H9 (cell line): ENCODE measurements around the gene TMEM178B. TPM values are rescaled to one million over a fixed set of nuclear protein-coding genes. Genes with fewer than 3 reads are reported as not detected.

ENCODE experiments used
- DNase-seq: peaks from one replicate; pipeline ENCODE4 v3.0.0-alpha.2; 2017
- H2AFZ ChIP-seq: one replicate; pipeline ENCODE4 v1.6.1; 2013; ENCODE audit warnings: mild to moderate bottlenecking, low read length, control low read depth, moderate library complexity
- H2AK5ac ChIP-seq: 2 replicates; pipeline ENCODE4 v1.6.1; 2013; ENCODE audit warnings: low read length, control low read depth, mixed read lengths; ENCODE audit not compliant: insufficient read length
- H2BK120ac ChIP-seq: one replicate; pipeline ENCODE4 v1.6.1; 2013; ENCODE audit warnings: low read depth, mild to moderate bottlenecking, low read length, control low read depth, inconsistent platforms; ENCODE audit not compliant: poor library complexity, severe bottlenecking
- H2BK12ac ChIP-seq: 2 replicates; pipeline ENCODE4 v1.6.1; 2013; ENCODE audit warnings: low read length, control low read depth, mixed read lengths, low read depth; ENCODE audit not compliant: insufficient read length
- H2BK15ac ChIP-seq: 2 replicates; pipeline ENCODE4 v1.6.1; 2013; ENCODE audit warnings: low read depth, low read length, control low read depth
- H2BK20ac ChIP-seq: one replicate; pipeline ENCODE4 v1.6.1; 2013; ENCODE audit warnings: low read depth, mild to moderate bottlenecking, low read length, control low read depth, inconsistent platforms; ENCODE audit not compliant: poor library complexity, severe bottlenecking
- H2BK5ac ChIP-seq: 2 replicates; pipeline ENCODE4 v1.6.1; 2013; ENCODE audit warnings: low read length, control low read depth, mixed read lengths; ENCODE audit not compliant: insufficient read length
- H3K14ac ChIP-seq: 2 replicates; pipeline ENCODE4 v1.6.1; 2013; ENCODE audit warnings: low read length, control low read depth; ENCODE audit not compliant: insufficient read depth
- H3K18ac ChIP-seq: 2 replicates; pipeline ENCODE4 v1.6.1; 2013; ENCODE audit warnings: low read depth, mild to moderate bottlenecking, mixed read lengths, low read length, control low read depth; ENCODE audit not compliant: insufficient read length
- H3K23ac ChIP-seq: 2 replicates; pipeline ENCODE4 v1.6.1; 2013; ENCODE audit warnings: low read length, control low read depth, mixed read lengths, low read depth; ENCODE audit not compliant: insufficient read length
- H3K23me2 ChIP-seq: 2 replicates; pipeline ENCODE4 v1.6.1; 2013; ENCODE audit warnings: low read depth, mild to moderate bottlenecking, mixed read lengths, low read length, control low read depth; ENCODE audit not compliant: insufficient read length, poor library complexity, severe bottlenecking
- H3K27ac ChIP-seq: 2 replicates; pipeline ENCODE4 v1.5.1; 2013; ENCODE audit warnings: low read length, control low read depth, mixed read lengths, low read depth; ENCODE audit not compliant: insufficient read length
- H3K27me3 ChIP-seq: 2 replicates; pipeline ENCODE4 v1.6.1; 2013; ENCODE audit warnings: low read length, control low read depth, inconsistent platforms; ENCODE audit not compliant: insufficient read depth
- H3K4ac ChIP-seq: 2 replicates; pipeline ENCODE4 v1.6.1; 2013; ENCODE audit warnings: low read depth, mild to moderate bottlenecking, control low read depth, inconsistent platforms, low read length, moderate library complexity
- H3K4me1 ChIP-seq: 2 replicates; pipeline ENCODE4 v1.6.1; 2013; ENCODE audit warnings: low read length, control low read depth, inconsistent platforms; ENCODE audit not compliant: insufficient read depth
- H3K4me2 ChIP-seq: 2 replicates; pipeline ENCODE4 v1.6.1; 2013; ENCODE audit warnings: low read length, control low read depth, mixed read lengths; ENCODE audit not compliant: insufficient read length, insufficient read depth
- H3K56ac ChIP-seq: 2 replicates; pipeline ENCODE4 v1.6.1; 2013; ENCODE audit warnings: low read depth, mild to moderate bottlenecking, mixed read lengths, low read length, control low read depth; ENCODE audit not compliant: insufficient read length
- H3K79me1 ChIP-seq: 2 replicates; pipeline ENCODE4 v1.6.1; 2013; ENCODE audit warnings: low read depth, mild to moderate bottlenecking, moderate library complexity, low read length, control low read depth, inconsistent platforms; ENCODE audit not compliant: insufficient read depth, poor library complexity, severe bottlenecking
- H3K79me2 ChIP-seq: 2 replicates; pipeline ENCODE4 v1.6.1; 2013; ENCODE audit warnings: low read length, control low read depth, inconsistent platforms; ENCODE audit not compliant: insufficient read depth
- H3K9ac ChIP-seq: 2 replicates; pipeline ENCODE4 v1.6.1; 2013; ENCODE audit warnings: low read length, control low read depth, mixed read lengths; ENCODE audit not compliant: insufficient read length; ENCODE audit errors: extremely low read depth
- H3K9me3 ChIP-seq: one replicate; pipeline ENCODE4 v1.6.1; 2013; ENCODE audit warnings: low read depth, low read length, inconsistent platforms; ENCODE audit not compliant: control insufficient read depth
- H3T11ph ChIP-seq: one replicate; pipeline ENCODE4 v1.6.1; 2013; ENCODE audit warnings: mild to moderate bottlenecking, low read length, control low read depth, inconsistent platforms
- H4K20me1 ChIP-seq: one replicate; pipeline ENCODE4 v1.6.1; 2013; ENCODE audit not compliant: control insufficient read depth, insufficient read length, insufficient read depth
- H4K5ac ChIP-seq: 2 replicates; pipeline ENCODE4 v1.6.1; 2013; ENCODE audit warnings: low read depth, mild to moderate bottlenecking, mixed read lengths, low read length, control low read depth; ENCODE audit not compliant: insufficient read length
- H4K8ac ChIP-seq: replicated peaks from 2 replicates; pipeline ENCODE4 v1.6.1; 2013; ENCODE audit warnings: low read length, control low read depth, mixed read lengths, low read depth; ENCODE audit not compliant: insufficient read length
- H4K91ac ChIP-seq: 2 replicates; pipeline ENCODE4 v1.6.1; 2013; ENCODE audit warnings: low read depth, mild to moderate bottlenecking, moderate library complexity, mixed read lengths, low read length, control low read depth; ENCODE audit not compliant: insufficient read length
- H3K27ac Mint-ChIP-seq, 3 experiments: 2 replicates in 2 of 3; 3 replicates in 1 of 3; pipeline ENCODE4 v1.8.0; 2020 to 2021; ENCODE audit warnings: mixed read lengths in 3 of 3, mild to moderate bottlenecking in 1 of 3, moderate library complexity in 1 of 3
- H3K27me3 Mint-ChIP-seq: 2 replicates; pipeline ENCODE4 v1.8.0; 2021; ENCODE audit warnings: low read depth, mild to moderate bottlenecking, moderate library complexity, mixed read lengths
- H3K36me3 Mint-ChIP-seq, 3 experiments: 2 replicates in 2 of 3; 3 replicates in 1 of 3; pipeline ENCODE4 v1.8.0; 2020 to 2021; ENCODE audit warnings: low read depth in 3 of 3, mixed read lengths in 3 of 3; ENCODE audit not compliant: insufficient read depth in 1 of 3
- H3K4me1 Mint-ChIP-seq, 2 experiments: 2 replicates each; pipeline ENCODE4 v1.8.0; 2020; ENCODE audit warnings: mixed read lengths in 2 of 2
- H3K4me3 Mint-ChIP-seq, 2 experiments: 2 replicates in 1 of 2; 3 replicates in 1 of 2; pipeline ENCODE4 v1.8.0; 2020 to 2021; ENCODE audit warnings: mild to moderate bottlenecking in 2 of 2, mixed read lengths in 2 of 2, moderate library complexity in 1 of 2
- H3K9me3 Mint-ChIP-seq, 2 experiments: 2 replicates in 1 of 2; 3 replicates in 1 of 2; pipeline ENCODE4 v1.8.0; 2020; ENCODE audit warnings: mild to moderate bottlenecking in 2 of 2, mixed read lengths in 2 of 2, moderate library complexity in 1 of 2
- CTCF ChIP-seq: fragments of 200-600 bp; sonication (generic); conservative IDR thresholded peaks from 3 replicates; pipeline ENCODE4 v1.8.0; 2021; ENCODE audit warnings: antibody characterized with exemption, mild to moderate bottlenecking
- WGBS: extraction: QIAGEN DNeasy Blood & Tissue Kit; methylation state at CpG from one replicate; pipeline ENCODE4 v1.1.7; 2013; ENCODE audit warnings: missing lambda C conversion rate, low lambda C conversion rate, mixed read lengths; ENCODE audit not compliant: insufficient read length; ENCODE audit errors: extremely low coverage; 5-methylcytosine and 5-hydroxymethylcytosine counted together
- total RNA-seq: library from RNA; stranded (reverse); gene quantifications from 2 replicates; pipeline ENCODE4 v1.2.1, GENCODE V29; 2021

TMEM178B gene
- total RNA-seq, 1 experiment from 2014 or later: 11.3 TPM

GRCh38 chr7:141053626-141054025, 20.2 kb upstream of the TMEM178B start:
- Histone ChIP-seq H3T11ph (no peak overlapping the region), H3K27ac (no peak overlapping the region), H2BK12ac (no peak overlapping the region), H4K20me1 (no peaks in the 10 kb centered on the region), H2BK5ac (no peak overlapping the region), H3K23me2 (no peaks in the 10 kb centered on the region), H2BK15ac (no peak overlapping the region), H3K79me2 (no peaks in the 10 kb centered on the region), H3K4ac (no peak overlapping the region), H3K18ac (no peak overlapping the region), H4K8ac (no peak overlapping the region), H3K4me1 (no peaks in the 10 kb centered on the region), H2BK20ac (no peak overlapping the region), H3K79me1 (no peaks in the 10 kb centered on the region), H4K91ac (no peak overlapping the region), H3K9me3 (no peaks in the 10 kb centered on the region), H3K14ac (no peak overlapping the region), H3K56ac (no peak overlapping the region), H3K23ac (no peak overlapping the region), H2AFZ (no peak overlapping the region), H2AK5ac (no peak overlapping the region), H3K4me2 (no peak overlapping the region), H2BK120ac (no peak overlapping the region), H3K9ac (no peak overlapping the region), H4K5ac (no peak overlapping the region), H3K27me3 (no peaks in the 10 kb centered on the region)
- TF ChIP-seq CTCF: no peak
- Mint-ChIP-seq H3K4me3 (no peak overlapping the region), H3K27me3 (peaks cover 4% of the 10 kb centered on the region; the same call in 1 of the 2 replicates), H3K27ac (no peak overlapping the region), H3K4me1 (no peaks in the 10 kb centered on the region), H3K9me3 (no peaks in the 10 kb centered on the region), H3K36me3 (no peaks in the 10 kb centered on the region)
- WGBS: no CpG with 5 or more reads among the region's 9 CpGs
- DNase-seq: no peak
